Mesothelial cell of epicardium (in vitro differentiated cells): ENCODE measurements around the gene DSCAM. TPM values are rescaled to one million over a fixed set of nuclear protein-coding genes. Genes with fewer than 3 reads are reported as not detected.

Experiments used
- DNase-seq, 2 experiments: peaks; one replicate each; pipeline ENCODE4 v3.0.0; 2021; ENCODE audit warnings: low spot score in 2 of 2; ENCODE audit not compliant: unreplicated experiment in 2 of 2
- H3K27ac Mint-ChIP-seq: 2 replicates; pipeline ENCODE4 v1.8.0; 2021; ENCODE audit warnings: mixed read lengths
- H3K27me3 Mint-ChIP-seq: 2 replicates; pipeline ENCODE4 v1.8.0; 2021; ENCODE audit warnings: low read depth, mixed read lengths
- H3K36me3 Mint-ChIP-seq: 2 replicates; pipeline ENCODE4 v1.8.0; 2021; ENCODE audit warnings: mixed read lengths
- H3K4me1 Mint-ChIP-seq: 2 replicates; pipeline ENCODE4 v1.8.0; 2021; ENCODE audit warnings: mixed read lengths
- H3K4me3 Mint-ChIP-seq: 2 replicates; pipeline ENCODE4 v1.8.0; 2021; ENCODE audit warnings: mild to moderate bottlenecking, moderate library complexity, mixed read lengths
- H3K9me3 Mint-ChIP-seq: 2 replicates; pipeline ENCODE4 v1.8.0; 2021; ENCODE audit warnings: mixed read lengths
- total RNA-seq: library from RNA; stranded (reverse); gene quantifications from 3 replicates; pipeline ENCODE4 v1.2.1, GENCODE V29; 2021
- TF ChIP-seq, protein P1 (sequence below): fragments of 200-600 bp; sonication (generic); IDR thresholded peaks from one replicate; pipeline ENCODE4 v1.5.0; 2021; ENCODE audit warnings: antibody characterized with exemption; ENCODE audit not compliant: unreplicated experiment

DSCAM gene
- total RNA-seq, 1 donor from 2014 or later: not detected

DNA sequence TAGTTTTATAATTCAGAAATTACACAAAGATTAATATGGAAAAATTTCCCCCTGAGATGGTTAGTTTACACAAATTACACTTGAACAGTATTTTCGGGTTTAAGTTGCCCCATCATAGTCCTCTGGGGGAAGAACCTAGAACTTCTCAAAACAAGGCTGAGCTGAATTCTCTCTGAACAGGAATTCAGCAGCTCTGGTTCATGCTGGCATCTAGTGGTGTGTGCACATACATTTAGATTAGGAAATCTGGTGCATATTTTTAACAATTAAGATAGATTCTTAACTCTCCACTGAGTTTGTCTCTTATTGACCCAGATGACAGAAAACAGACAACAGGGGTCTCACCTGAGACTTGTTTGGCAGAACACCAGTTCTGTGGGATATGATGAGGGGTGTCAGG, 410.7 kb downstream of the DSCAM start:
- no peaks in the 10 kb centered on the region for H3K36me3 Mint-ChIP-seq
- H3K9me3 Mint-ChIP-seq: no peaks in the 10 kb centered on the region
- H3K4me3 Mint-ChIP-seq: no peak overlapping the region
- no peak overlapping the region for H3K27ac Mint-ChIP-seq
- H3K27me3 Mint-ChIP-seq: no peaks in the 10 kb centered on the region
- TF ChIP-seq, protein P1, sequence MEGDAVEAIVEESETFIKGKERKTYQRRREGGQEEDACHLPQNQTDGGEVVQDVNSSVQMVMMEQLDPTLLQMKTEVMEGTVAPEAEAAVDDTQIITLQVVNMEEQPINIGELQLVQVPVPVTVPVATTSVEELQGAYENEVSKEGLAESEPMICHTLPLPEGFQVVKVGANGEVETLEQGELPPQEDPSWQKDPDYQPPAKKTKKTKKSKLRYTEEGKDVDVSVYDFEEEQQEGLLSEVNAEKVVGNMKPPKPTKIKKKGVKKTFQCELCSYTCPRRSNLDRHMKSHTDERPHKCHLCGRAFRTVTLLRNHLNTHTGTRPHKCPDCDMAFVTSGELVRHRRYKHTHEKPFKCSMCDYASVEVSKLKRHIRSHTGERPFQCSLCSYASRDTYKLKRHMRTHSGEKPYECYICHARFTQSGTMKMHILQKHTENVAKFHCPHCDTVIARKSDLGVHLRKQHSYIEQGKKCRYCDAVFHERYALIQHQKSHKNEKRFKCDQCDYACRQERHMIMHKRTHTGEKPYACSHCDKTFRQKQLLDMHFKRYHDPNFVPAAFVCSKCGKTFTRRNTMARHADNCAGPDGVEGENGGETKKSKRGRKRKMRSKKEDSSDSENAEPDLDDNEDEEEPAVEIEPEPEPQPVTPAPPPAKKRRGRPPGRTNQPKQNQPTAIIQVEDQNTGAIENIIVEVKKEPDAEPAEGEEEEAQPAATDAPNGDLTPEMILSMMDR: no peak
- no peak for DNase-seq
- H3K4me1 Mint-ChIP-seq: no peaks in the 10 kb centered on the region

DNA sequence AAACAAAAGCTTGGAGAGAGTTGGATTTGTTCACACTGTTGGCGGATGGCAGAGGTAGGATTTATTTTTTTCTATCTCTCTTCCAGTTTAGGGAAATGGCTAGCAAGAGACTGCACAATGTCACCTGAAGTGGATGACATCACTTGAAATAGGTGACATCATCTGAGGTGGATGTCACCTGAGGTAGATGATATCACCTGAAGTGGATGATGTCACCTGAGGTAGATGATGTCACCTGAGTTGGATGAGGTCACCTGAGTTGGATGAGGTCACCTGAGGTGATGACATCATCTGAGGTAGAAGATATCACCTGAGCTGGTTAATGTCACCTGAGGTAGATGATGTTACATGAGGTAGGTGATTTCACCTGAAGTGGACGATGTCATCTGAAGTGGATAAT, 413.4 kb downstream of the DSCAM start:
- Mint-ChIP-seq H3K27me3 (peaks cover 3% of the 10 kb centered on the region), H3K9me3 (no peaks in the 10 kb centered on the region), H3K4me1 (no peaks in the 10 kb centered on the region), H3K36me3 (no peaks in the 10 kb centered on the region), H3K27ac (no peak overlapping the region), H3K4me3 (no peak overlapping the region)
- no peak for DNase-seq
- TF ChIP-seq, protein P1: no peak

DNA sequence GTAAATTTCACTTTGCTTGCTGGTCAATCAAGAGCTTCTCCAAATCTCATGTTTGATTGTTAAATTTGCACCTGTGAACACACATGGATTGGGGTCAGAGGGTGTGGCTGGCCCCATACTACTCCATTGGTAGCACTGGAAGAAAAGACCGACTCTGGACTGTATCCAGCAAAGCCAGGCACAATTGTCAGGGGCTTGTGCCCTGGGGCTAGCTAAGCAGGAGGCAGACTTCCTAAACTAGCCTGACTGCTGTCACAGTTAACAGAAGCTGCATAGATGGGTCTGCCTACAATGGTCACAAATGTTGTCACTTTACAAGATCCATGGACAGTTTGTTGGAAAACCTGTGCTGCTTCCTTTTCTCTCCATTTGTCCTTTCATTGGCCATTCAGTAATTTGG, 421.0 kb downstream of the DSCAM start:
- H3K27ac Mint-ChIP-seq: no peak overlapping the region
- no peaks in the 10 kb centered on the region for H3K4me1 Mint-ChIP-seq
- peaks cover 2% of the 10 kb centered on the region for H3K9me3 Mint-ChIP-seq
- no peak for DNase-seq
- TF ChIP-seq, protein P1: no peak
- peaks cover 3% of the 10 kb centered on the region for H3K27me3 Mint-ChIP-seq
- no peak overlapping the region for H3K4me3 Mint-ChIP-seq
- H3K36me3 Mint-ChIP-seq: no peaks in the 10 kb centered on the region

DNA sequence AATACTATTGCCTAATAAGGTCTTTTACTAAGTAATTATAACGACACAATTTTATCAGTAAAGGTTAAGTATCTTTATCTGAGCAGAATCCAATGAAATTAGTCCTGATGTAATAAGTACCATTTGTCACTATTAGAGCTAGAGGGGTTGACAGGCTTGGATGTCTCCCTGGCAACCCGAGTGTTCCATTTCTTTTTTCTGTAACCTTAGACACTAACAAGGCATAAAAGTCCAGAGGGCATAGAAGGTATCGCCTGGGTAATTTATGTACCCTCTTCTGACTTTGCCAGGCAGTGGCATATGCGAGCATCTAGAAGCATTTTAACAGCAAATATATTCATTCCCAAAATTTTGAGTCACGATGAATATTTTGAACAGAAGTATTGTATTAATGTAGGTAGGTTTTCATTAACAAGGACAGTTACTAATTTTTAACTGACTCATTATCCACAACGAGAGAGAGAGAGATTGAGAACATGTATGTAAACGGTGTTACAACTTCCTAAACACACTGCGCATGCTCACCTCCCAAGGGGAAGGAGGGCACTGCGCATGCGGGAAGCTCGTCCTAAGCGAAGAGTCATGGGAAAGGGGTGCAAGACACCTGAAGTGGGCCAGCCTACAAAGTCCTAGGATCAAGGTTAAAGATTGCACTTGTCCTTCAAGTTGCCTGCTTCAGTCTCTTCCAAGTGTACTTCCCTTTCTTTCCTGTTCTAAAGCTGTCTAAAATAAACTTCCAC, 423.9 kb downstream of the DSCAM start:
- TF ChIP-seq, protein P1: no peak
- Mint-ChIP-seq H3K36me3 (no peaks in the 10 kb centered on the region), H3K9me3 (peaks cover 17% of the 10 kb centered on the region), H3K27ac (no peak overlapping the region), H3K4me1 (no peaks in the 10 kb centered on the region), H3K4me3 (no peak overlapping the region), H3K27me3 (no peaks in the 10 kb centered on the region)
- DNase-seq: no peak

DNA sequence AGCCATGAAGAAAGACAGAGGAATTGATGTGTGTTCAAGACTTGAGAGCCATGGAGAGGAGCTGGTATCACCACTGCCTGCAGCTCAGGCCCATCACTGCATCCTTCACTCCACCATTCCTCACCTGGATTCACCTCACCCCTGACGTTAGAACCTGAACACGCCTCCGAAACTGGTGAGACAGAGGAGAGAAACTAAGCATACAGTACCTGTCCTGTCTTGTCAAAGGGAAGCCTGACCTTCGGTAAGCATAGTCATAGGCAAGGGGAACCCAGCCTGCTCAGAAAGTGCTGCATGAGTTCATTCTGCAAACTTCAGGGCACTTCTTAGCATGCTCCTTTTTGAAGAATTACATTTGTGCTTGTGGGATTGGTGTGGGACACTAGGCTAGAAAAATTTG, 425.8 kb downstream of the DSCAM start:
- no peaks in the 10 kb centered on the region for H3K4me1 Mint-ChIP-seq
- H3K27ac Mint-ChIP-seq: no peak overlapping the region
- H3K9me3 Mint-ChIP-seq: peaks cover 22% of the 10 kb centered on the region
- H3K27me3 Mint-ChIP-seq: peaks cover 1% of the 10 kb centered on the region
- no peaks in the 10 kb centered on the region for H3K36me3 Mint-ChIP-seq
- no peak for DNase-seq
- no peak overlapping the region for H3K4me3 Mint-ChIP-seq
- TF ChIP-seq, protein P1: no peak
